GM21515 (cell line): ENCODE measurements around the gene FAM168B.

Experiments used
- ATAC-seq: cut with Tn5 transposase; IDR thresholded peaks from one replicate; pipeline ENCODE4 v1.9.1; 2021; ENCODE audit not compliant: unreplicated experiment

The FAM168B gene

GRCh38 chr2:131056204-131056931 lies 36.9 kb downstream of the FAM168B start:
- ATAC-seq = no peak

DNA sequence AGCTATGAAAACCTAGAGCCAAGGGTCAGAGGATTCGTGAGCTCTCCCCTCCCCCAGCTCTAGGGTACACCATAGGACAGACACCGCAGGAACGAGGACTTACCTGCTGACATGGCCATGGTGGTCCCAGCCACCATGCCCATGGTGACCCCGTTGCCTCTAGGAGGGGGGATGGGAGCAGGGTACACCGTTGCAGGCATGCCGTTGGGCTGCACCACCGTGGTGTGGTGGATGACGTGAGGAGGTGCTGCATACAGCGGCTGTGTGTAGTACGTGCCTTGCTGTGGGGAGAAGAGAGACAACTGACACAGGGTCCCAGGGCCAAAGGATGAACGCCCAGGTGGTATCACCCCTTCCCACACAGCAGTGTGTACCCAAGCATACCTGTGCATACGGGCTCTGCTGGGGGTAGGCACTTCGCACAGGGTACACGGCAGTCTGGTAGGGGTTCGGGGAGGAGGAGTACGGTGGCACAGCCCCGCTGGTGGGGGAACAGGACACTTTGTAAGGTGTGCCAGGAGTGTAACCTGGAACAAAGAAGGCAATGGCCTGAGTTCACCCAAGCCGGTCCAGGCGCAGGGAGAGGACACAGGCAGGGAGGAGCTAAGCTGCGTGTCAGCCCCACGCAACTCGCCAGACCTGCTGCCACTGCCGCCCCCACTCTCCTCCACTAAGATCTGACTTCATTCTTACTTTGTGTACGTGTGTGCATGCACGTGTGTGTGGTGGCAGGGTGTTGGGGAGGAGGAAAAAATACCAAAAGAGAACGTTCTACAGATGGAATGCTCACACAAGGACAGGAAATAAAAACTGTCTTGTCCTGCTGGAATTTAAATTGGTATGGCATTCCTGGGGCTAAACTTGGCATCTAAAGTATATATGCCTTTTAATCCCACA lies 37.8 kb downstream of the FAM168B start:
- ATAC-seq = no peak

- ATAC-seq = no peak
Observed at GRCh38 chr2:131054488-131054887, 38.8 kb downstream of the FAM168B start.

DNA sequence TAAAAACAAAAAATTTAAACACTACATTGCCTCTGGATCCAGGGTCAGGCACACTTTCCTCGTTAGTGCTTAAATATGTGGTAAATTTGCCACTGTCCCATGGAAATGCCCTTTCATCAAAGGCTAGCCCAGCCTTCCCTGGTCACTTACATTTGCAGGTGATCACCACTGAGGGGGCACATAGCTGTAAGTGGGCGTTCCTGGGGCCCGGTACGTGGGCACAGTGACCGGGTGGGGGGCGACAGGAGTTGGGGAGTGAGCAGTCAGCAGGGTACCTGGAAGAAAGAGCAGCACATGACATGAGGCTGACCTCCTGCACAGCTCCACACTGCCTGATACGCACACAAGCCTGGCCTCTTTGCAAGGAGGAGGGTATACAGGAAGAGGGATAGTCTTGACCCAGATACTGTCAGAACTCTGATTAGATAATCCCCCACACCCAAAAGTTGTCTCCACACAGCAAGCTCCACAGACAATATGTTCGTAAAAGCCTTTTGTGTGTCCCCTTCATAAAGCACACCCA lies 40.5 kb downstream of the FAM168B start:
- ATAC-seq = no peak

DNA sequence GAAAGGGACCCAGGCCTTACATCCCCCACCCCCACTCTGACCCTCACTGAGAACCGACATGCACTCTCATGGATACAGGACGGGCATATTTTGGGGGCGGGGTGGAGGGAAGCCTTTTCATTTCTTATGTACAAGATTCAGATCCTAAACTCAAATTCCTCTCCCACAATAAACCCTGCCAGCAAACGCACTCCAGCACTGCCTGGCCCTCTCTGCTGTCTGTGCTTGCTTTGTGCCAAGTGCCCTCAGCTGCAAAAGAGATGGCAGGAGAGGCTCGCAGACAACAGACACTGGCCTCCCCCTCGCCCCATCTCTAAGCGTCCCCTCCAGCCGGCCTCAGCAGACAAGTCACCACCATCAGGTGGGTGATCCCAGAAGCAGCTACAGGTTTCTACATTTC lies 42.4 kb downstream of the FAM168B start:
- no peak for ATAC-seq

GRCh38 chr2:131049150-131049718 lies 44.0 kb downstream of the FAM168B start:
- no peak for ATAC-seq

GRCh38 chr2:131048641-131049040 lies 44.6 kb downstream of the FAM168B start:
- ATAC-seq = no peak

- no peak for ATAC-seq
Observed at GRCh38 chr2:131047920-131048560, 45.2 kb downstream of the FAM168B start.

DNA sequence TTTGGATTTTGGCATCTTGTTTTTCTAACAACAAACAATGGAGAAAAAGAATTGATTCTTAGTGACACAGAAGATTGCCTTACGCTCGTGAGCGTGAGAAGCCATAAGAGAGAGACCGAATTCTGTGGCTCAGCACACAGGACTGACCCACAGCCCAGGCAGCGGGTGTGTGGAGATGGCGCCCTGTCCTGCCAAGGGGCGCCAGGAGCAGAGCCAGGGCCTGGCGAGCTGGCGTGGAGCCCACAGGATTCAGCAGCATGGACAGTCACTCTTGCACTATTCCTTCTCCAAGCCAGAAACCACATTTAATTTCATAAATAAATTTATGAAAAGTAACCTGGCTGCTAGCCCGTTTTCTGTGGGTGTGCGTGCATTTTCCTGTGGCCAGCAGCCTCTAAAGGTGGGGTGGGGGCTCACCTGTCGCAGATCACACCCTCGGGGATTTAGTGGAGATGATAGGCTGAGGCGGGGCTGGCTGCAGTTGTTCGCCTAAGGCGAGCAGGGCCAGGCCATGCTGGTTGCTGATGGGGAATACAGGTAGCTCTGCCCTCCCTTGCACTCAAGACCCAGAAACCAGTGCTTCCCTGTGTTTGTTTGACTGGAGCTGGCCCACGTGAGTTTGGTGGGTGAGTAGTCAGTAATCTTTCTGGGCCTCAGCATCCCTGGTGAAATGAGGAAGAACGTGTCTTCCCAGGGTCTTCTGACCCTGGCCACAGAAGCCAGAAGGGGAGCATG lies 46.2 kb downstream of the FAM168B start:
- no peak for ATAC-seq

DNA sequence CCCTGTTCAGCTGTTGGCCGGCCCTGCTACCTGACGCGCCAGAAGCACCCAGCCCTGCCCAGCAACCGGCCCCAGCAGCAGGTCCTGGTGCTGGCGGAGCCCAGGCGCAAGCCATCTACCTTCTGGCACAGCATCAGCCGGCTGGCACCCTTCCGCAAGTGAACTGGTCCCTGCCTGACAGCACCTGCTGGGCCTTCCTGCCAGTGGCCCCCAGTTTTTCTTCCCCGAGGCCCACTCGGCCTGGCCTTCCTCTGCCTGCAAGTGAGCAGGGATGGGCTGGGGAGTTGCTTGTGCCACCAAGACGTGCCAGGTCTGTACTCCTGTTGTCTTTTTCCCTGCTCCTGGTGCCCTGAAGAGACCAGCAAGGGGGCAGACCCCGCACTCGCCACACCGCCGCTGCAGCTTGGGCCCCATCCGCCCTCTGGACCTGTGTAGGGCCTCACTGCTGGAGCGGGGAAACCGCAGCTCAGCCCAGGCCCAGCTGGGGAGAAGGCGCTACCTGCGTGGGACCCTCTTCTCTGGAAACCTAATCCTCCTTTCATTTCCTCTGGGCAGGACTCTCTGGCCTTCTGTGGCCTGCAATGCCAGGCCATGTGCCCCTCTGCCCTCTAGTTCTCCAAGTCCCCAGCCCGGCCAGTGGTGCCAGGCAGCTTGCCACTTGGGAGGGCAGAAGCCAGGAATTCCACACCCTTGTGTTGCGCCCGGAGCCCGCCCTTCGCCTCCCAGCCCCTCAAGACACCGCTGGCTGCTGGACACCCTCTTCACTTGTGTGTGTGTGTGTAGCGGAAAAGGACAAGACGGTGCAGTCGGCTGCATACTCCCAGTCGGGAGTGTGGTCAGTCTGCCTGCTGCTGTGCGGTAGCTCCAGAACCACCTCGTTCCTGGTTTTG lies 47.0 kb downstream of the FAM168B start:
- no peak for ATAC-seq

GRCh38 chr2:131045286-131046027 lies 47.8 kb downstream of the FAM168B start:
- ATAC-seq = no peak

DNA sequence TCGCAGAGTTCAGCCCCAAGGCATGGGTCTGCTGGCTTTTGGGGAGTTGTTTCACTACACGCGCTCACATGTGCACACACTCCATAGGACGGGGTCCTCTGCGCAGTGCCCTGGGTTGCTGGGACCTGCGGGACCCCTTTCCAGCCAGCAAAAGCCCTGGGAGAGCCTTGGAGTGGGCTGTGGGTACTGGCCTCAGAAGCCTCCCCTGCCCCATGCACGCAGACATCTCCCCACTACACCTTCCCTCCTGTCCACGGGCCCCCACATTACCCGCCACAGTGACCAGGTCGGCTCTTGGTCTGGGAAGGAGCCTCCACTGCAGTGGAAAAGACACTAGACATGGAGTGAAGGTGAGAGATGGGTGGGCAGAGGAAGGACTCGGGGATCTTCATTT lies 48.5 kb downstream of the FAM168B start:
- no peak for ATAC-seq

GRCh38 chr2:131044075-131044756 lies 49.0 kb downstream of the FAM168B start:
- ATAC-seq = no peak

DNA sequence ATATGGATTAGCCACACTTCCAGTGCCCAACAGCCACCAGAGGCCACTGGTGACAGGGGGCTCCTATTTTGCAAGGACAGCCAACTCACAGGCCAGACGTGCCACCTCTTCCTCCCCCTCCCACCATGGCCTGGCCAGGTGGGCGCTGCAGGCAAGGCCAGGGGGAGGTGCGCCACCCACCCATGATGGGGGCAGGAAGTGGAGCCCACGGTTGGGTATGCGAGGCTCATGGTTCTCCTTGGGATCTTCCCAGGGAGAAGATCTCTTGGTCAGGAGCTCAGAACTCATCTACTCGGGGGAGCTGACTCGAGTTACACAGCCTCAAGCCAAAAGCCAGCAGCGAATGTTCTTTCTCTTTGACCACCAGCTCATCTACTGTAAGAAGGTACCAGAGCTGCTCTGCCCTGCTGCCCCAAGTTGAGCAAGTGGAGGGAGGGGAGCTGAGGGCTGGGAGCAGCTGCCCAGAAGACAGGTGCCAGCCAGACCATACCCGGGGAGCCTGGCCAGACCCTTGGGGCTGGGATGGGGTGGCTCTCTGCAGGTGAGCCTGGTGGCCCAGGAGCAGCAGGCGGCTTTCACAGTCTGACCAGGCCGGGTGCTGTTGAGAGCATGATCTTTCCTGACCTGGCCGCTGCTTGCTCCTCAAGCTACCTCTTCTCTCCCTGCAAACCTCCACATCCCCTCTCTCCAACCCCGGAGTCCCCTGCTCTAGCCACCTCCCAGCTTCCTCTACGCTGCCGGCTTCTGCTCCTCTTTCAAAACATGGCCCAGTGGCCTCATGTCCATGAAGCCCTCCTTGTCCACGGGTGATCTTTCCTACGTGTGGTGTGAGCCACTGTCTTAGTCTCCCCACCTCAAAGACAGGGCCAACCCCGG lies 49.8 kb downstream of the FAM168B start:
- no peak for ATAC-seq

DNA sequence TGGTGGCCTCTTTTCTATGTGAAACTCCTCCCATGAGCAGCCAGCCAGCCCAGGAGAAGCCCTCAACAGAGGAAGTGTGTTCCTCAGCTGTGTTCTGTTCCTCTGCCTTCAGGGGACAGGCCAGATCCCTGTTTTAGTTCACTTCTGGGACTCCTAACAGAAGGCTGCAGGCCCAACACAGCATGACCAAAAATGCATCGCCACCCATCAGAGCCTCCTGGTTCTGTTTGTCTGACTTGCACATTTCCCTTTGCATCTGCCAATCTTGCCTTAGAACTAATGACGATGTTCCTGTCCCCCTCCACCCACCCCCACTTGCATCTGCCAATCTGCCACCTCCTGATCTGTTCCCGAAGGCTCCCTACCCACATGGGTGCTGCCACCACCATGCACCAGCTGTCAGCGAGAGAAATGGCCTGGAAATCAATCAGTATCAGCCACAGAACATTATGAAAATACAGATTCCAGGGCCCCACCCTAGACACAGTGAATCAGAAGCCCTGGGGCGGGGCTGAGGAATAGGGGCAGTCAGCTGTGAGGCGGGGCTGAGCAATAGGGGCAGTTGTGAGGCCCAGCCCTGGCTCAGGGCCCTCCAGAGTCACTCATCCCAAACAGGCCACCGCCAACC lies 51.0 kb downstream of the FAM168B start:
- ATAC-seq = no peak

- ATAC-seq = no peak
Observed at GRCh38 chr2:131041402-131042147, 51.7 kb downstream of the FAM168B start.
